Hepatocyte (in vitro differentiated cells): ENCODE results near the gene TOX2. TPM values are rescaled to one million over a fixed set of nuclear protein-coding genes. Genes with fewer than 3 reads are reported as not detected.

ENCODE experiments used
- DNase-seq: peaks from one replicate; pipeline ENCODE4 v3.0.0-alpha.2; 2016; ENCODE audit warnings: low spot score
- H2AFZ ChIP-seq: fragments of 200-600 bp; sonication (generic); 2 replicates; pipeline ENCODE4 v1.6.0; 2016; ENCODE audit warnings: antibody characterized with exemption, mild to moderate bottlenecking
- H3K27ac ChIP-seq: fragments of 200-600 bp; sonication (generic); 2 replicates; pipeline ENCODE4 v1.5.1; 2016; ENCODE audit warnings: mild to moderate bottlenecking
- H3K27me3 ChIP-seq: fragments of 200-600 bp; sonication (generic); 2 replicates; pipeline ENCODE4 v1.6.1; 2016
- H3K36me3 ChIP-seq: fragments of 200-600 bp; sonication (generic); replicated peaks from 2 replicates; pipeline ENCODE4 v1.5.1; 2016; ENCODE audit warnings: low read depth; ENCODE audit not compliant: insufficient read depth
- H3K4me1 ChIP-seq: fragments of 200-600 bp; sonication (generic); 2 replicates; pipeline ENCODE4 v1.5.1; 2016; ENCODE audit warnings: mild to moderate bottlenecking, moderate library complexity; ENCODE audit not compliant: insufficient read depth
- H3K4me2 ChIP-seq: fragments of 200-600 bp; sonication (generic); 2 replicates; pipeline ENCODE4 v1.6.0; 2016
- H3K4me3 ChIP-seq: fragments of 200-600 bp; sonication (generic); 2 replicates; pipeline ENCODE4 v1.5.1; 2016; ENCODE audit warnings: mild to moderate bottlenecking
- H3K79me2 ChIP-seq: fragments of 200-600 bp; sonication (generic); 2 replicates; pipeline ENCODE4 v1.6.0; 2017; ENCODE audit warnings: mild to moderate bottlenecking
- H3K9me2 ChIP-seq: fragments of 200-600 bp; sonication (generic); replicated peaks from 2 replicates; pipeline ENCODE4 v1.6.0; 2017; ENCODE audit warnings: mild to moderate bottlenecking; ENCODE audit not compliant: insufficient read depth
- H3K9me3 ChIP-seq: fragments of 200-600 bp; sonication (generic); 2 replicates; pipeline ENCODE4 v1.5.1; 2016; ENCODE audit warnings: low read depth, mild to moderate bottlenecking
- H4K20me1 ChIP-seq: fragments of 200-600 bp; sonication (generic); 2 replicates; pipeline ENCODE4 v1.6.0; 2016; ENCODE audit warnings: mild to moderate bottlenecking; ENCODE audit not compliant: insufficient read depth, poor library complexity, severe bottlenecking
- EZH2 ChIP-seq: fragments of 200-600 bp; sonication (generic); IDR thresholded peaks from 2 replicates; pipeline ENCODE4 v1.6.1; 2016; ENCODE audit warnings: antibody characterized with exemption, mild to moderate bottlenecking, borderline replicate concordance
- EZH2phosphoT487 ChIP-seq: fragments of 200-600 bp; sonication (generic); IDR thresholded peaks from one replicate; pipeline ENCODE4 v1.6.1; 2018; ENCODE audit warnings: antibody characterized with exemption, mild to moderate bottlenecking, low read depth, moderate library complexity; ENCODE audit not compliant: unreplicated experiment, severe bottlenecking
- WGBS: methylation state at CpG from one replicate; pipeline ENCODE4 v1.1.6; 2016; ENCODE audit warnings: low lambda C conversion rate; ENCODE audit errors: missing lambda C conversion rate; 5-methylcytosine and 5-hydroxymethylcytosine counted together
- polyA plus RNA-seq: library from polyadenylated mRNA; unstranded; fragments of >200 nt; fragmentation: Nextera tagmentation; extraction: Ambion mirVana; gene quantifications from 2 replicates; pipeline ENCODE4 v1.2.1, GENCODE V29; 2016
- total RNA-seq: library from RNA; depleted of rRNA; stranded (reverse); fragments of >200 nt; gene quantifications from 2 replicates; pipeline ENCODE4 v1.2.3, GENCODE V29; 2014
- TF ChIP-seq, protein P1 (sequence below): fragments of 200-600 bp; sonication (generic); IDR thresholded peaks from 2 replicates; pipeline ENCODE4 v1.5.1; 2016; ENCODE audit warnings: antibody characterized with exemption, mild to moderate bottlenecking; ENCODE audit not compliant: poor library complexity

Gene TOX2
- total and polyA plus RNA-seq, 2 experiments from 2014 or later, result 0.87 to 12.1 TPM

DNA sequence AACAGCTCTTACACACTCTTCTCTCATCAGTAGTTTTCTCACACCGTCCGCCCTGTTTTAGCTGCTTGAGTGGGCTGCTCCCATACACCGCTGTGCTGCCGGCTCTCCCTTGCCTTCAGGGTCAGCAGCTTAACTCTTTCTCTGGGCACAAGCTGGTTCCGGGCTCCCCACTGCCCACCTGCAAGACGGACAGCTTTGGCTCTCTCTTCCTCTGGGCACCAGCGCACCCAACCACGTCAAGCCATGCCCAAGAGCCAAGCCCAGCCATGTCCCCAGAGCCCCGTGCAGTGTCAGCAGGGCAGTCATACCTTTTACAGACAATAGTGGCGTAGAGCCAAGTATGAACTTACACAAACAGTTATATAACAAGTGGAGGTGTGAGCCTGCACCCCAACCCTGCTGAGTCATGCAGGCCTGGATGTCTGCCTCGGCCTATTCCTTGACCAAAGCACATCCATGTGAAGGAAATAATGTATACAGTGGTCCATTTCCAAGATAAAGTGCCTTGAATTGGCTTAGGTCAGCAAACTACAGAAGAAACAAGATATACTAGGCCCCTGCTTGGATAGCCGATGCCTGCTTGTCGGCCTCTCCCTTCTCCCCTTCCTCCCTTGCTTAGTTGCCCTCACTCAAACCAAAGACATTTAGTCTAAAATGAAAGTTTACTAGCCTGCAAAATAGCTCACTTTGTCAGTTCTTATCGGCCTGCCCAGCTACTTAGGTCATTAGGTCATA is 183.0 kb downstream of the TOX2 start:
- Histone ChIP-seq H3K27ac (no peak overlapping the region), H3K9me3 (no peaks in the 10 kb centered on the region), H3K79me2 (no peaks in the 10 kb centered on the region), H3K4me2 (no peak overlapping the region), H3K9me2 (no peaks in the 10 kb centered on the region), H2AFZ (no peak overlapping the region), H3K27me3 (no peaks in the 10 kb centered on the region), H4K20me1 (no peaks in the 10 kb centered on the region), H3K4me3 (no peak overlapping the region), H3K4me1 (no peaks in the 10 kb centered on the region), H3K36me3 (no peaks in the 10 kb centered on the region)
- DNase-seq, result no peak
- TF ChIP-seq EZH2 (no peak), EZH2phosphoT487 (no peak)
- TF ChIP-seq, protein P1, sequence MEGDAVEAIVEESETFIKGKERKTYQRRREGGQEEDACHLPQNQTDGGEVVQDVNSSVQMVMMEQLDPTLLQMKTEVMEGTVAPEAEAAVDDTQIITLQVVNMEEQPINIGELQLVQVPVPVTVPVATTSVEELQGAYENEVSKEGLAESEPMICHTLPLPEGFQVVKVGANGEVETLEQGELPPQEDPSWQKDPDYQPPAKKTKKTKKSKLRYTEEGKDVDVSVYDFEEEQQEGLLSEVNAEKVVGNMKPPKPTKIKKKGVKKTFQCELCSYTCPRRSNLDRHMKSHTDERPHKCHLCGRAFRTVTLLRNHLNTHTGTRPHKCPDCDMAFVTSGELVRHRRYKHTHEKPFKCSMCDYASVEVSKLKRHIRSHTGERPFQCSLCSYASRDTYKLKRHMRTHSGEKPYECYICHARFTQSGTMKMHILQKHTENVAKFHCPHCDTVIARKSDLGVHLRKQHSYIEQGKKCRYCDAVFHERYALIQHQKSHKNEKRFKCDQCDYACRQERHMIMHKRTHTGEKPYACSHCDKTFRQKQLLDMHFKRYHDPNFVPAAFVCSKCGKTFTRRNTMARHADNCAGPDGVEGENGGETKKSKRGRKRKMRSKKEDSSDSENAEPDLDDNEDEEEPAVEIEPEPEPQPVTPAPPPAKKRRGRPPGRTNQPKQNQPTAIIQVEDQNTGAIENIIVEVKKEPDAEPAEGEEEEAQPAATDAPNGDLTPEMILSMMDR, result no peak
- 80% methylated on average over 14 of the region's 14 CpGs for WGBS

DNA sequence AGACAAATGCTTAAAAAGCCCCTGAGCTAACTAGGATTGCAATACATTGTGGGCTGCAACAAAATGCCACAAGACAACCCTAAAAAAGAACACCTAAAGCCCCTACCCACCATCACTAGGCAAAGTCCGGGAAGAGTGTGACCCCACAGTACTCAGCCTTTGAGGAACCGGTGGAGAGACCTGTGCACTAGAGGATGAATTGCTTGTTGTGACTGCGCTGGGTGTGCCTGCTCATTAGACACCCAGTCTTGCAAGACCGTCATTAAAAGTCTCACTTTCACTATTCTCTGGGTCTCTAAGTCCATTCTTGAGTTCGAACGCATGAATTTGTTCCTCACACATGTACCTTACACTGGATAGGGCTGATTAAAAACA is 183.6 kb downstream of the TOX2 start:
- Histone ChIP-seq H3K4me2 (no peak overlapping the region), H3K9me3 (no peaks in the 10 kb centered on the region), H3K9me2 (no peaks in the 10 kb centered on the region), H4K20me1 (no peaks in the 10 kb centered on the region), H3K27me3 (no peaks in the 10 kb centered on the region), H3K79me2 (no peaks in the 10 kb centered on the region), H3K27ac (no peak overlapping the region), H3K36me3 (no peaks in the 10 kb centered on the region), H3K4me3 (no peak overlapping the region), H3K4me1 (no peaks in the 10 kb centered on the region), H2AFZ (no peak overlapping the region)
- 86% methylated on average over 6 of the region's 6 CpGs for WGBS
- DNase-seq, result no peak
- TF ChIP-seq EZH2phosphoT487 (no peak), EZH2 (no peak)
- TF ChIP-seq, protein P1, result no peak

DNA sequence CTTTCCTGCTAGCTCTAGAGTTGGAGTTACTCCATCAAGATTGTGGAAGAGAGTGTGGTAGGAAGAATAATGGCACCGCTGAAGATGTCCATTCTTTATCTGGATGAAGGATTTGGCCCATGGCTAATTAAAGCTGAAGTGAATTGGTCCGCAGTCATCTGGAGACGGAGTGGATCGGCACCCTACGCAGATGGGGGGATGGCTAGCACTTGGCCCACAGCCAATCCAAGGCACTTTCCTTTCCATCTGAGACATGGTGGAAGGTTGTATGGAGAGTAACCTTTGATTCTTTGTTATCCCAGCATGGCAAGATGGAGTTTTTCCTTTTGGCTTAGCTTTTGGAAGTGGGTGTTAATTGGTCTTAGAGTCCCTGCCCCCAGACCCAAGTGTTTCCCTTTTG is 184.0 kb downstream of the TOX2 start:
- H3K79me2 ChIP-seq, result no peaks in the 10 kb centered on the region
- H3K27ac ChIP-seq, result no peak overlapping the region
- DNase-seq, result no peak
- 98% methylated on average over 5 of the region's 5 CpGs for WGBS
- no peaks in the 10 kb centered on the region for H3K9me3 ChIP-seq
- H3K36me3 ChIP-seq, result no peaks in the 10 kb centered on the region
- no peaks in the 10 kb centered on the region for H3K9me2 ChIP-seq
- H3K4me3 ChIP-seq, result no peak overlapping the region
- H3K4me2 ChIP-seq, result no peak overlapping the region
- no peaks in the 10 kb centered on the region for H4K20me1 ChIP-seq
- H3K27me3 ChIP-seq, result no peaks in the 10 kb centered on the region
- H3K4me1 ChIP-seq, result no peaks in the 10 kb centered on the region
- no peak for TF ChIP-seq EZH2phosphoT487
- TF ChIP-seq, protein P1, result no peak
- TF ChIP-seq EZH2, result no peak
- no peak overlapping the region for H2AFZ ChIP-seq
